ENCODE measurements around the gene KRT31. TPM values are rescaled to one million over a fixed set of nuclear protein-coding genes. Genes with fewer than 3 reads are reported as not detected.
A peak's percentile ranks its signal among the peaks of the same experiment; 100 is the strongest.

Gene KRT31
- total and polyA plus RNA-seq, 2 of the 13 experiments (the other 11 are each of a cell fraction or from before 2014, with no cell fraction given): 0.05 TPM; not detected in 1

- TF ChIP-seq IRF2 (CRISPR knock-in tag; IDR thresholded peaks at IDR 0.05) (peak; percentile 54; the same call in 1 of the 2 replicates), ETV5 (CRISPR knock-in tag; IDR thresholded peaks at IDR 0.05; ENCODE audit: borderline replicate concordance) (peak; percentile 45; the same call in 1 of the 2 replicates), HOXA5 (CRISPR knock-in tag; IDR thresholded peaks at IDR 0.05) (no peak), CBFB (CRISPR knock-in tag; IDR thresholded peaks at IDR 0.05) (no peak), STAT5B (CRISPR knock-in tag; IDR thresholded peaks at IDR 0.05) (no peak), PRDM10 (CRISPR knock-in tag; IDR thresholded peaks at IDR 0.05; ENCODE audit: low read depth) (peak; percentile 55; the same call in 1 of the 2 replicates), TARDBP (CRISPR knock-in tag; IDR thresholded peaks at IDR 0.05) (peak; percentile 76; the same call in 1 of the 2 replicates), ZBTB37 (CRISPR knock-in tag; IDR thresholded peaks at IDR 0.05) (no peak), FOXP1 (IDR thresholded peaks at IDR 0.05) (no peak), FOXP1 (CRISPR knock-in tag; IDR thresholded peaks at IDR 0.05) (peak; percentile 67), MEIS2 (CRISPR knock-in tag; IDR thresholded peaks at IDR 0.05) (no peak), HDAC1 (CRISPR knock-in tag; IDR thresholded peaks at IDR 0.05) (peak; percentile 67; the same call in 1 of the 2 replicates), ZFAT (CRISPR knock-in tag; conservative IDR thresholded peaks at IDR 0.05) (no peak), NR2F2 (IDR thresholded peaks at IDR 0.05; ENCODE audit: borderline replicate concordance, low read depth) (no peak), BORCS8-MEF2B (CRISPR knock-in tag; IDR thresholded peaks at IDR 0.05) (no peak), KAT8 (CRISPR knock-in tag; IDR thresholded peaks at IDR 0.05) (peak; percentile 41; the same call in 1 of the 2 replicates), ZSCAN22 (CRISPR knock-in tag; IDR thresholded peaks at IDR 0.05) (no peak), NR2F6 (IDR thresholded peaks at IDR 0.05) (peak; percentile 68), NR2F6 (CRISPR knock-in tag; IDR thresholded peaks at IDR 0.05) (peak; percentile 89), YEATS4 (CRISPR knock-in tag; IDR thresholded peaks at IDR 0.05; ENCODE audit: borderline replicate concordance) (0 out of 2 replicates have a peak, but pooled peaks have one; percentile 15), HOMEZ (CRISPR knock-in tag; IDR thresholded peaks at IDR 0.05; ENCODE audit: low read depth) (peak; percentile 50; the same call in 1 of the 2 replicates), KLF16 (CRISPR knock-in tag; IDR thresholded peaks at IDR 0.05) (peak in 1 of 2 experiments; percentile 41; a peak in 1 of 4 replicates), ZNF17 (CRISPR knock-in tag; IDR thresholded peaks at IDR 0.05) (peak; percentile 29; the same call in 1 of the 2 replicates), THRA (CRISPR knock-in tag; IDR thresholded peaks at IDR 0.05; ENCODE audit: borderline replicate concordance) (peak; percentile 85; the same call in 1 of the 2 replicates), FOXA3 (CRISPR knock-in tag; IDR thresholded peaks at IDR 0.05) (peak; percentile 66), SALL1 (CRISPR knock-in tag; IDR thresholded peaks at IDR 0.05) (peak; percentile 93)
These were observed 18.5 kb upstream of the KRT31 start (continued) for GRCh38 chr17:41415833-41416335.
